ENCODE results near the gene ADSL. TPM values are rescaled to one million over a fixed set of nuclear protein-coding genes. Genes with fewer than 3 reads are reported as not detected.
A peak's percentile ranks its signal among the peaks of the same experiment; 100 is the strongest.

The ADSL gene
- total and polyA plus RNA-seq, 9 of the 15 experiments (the other 6 are each of a cell fraction or from before 2014, with no cell fraction given): 112 to 322 (median 146) TPM

GRCh38 chr22:40328546-40329456 is 17.5 kb upstream of the ADSL start (continued):
- no peak for TF ChIP-seq PHTF2 (CRISPR knock-in tag; IDR thresholded peaks at IDR 0.05)
- TF ChIP-seq ARID4B (CRISPR knock-in tag; IDR thresholded peaks at IDR 0.05): no peak
- TF ChIP-seq TARDBP (IDR thresholded peaks at IDR 0.05): peak; percentile 76; the same call in 1 of the 2 replicates
- TF ChIP-seq, protein P1, sequence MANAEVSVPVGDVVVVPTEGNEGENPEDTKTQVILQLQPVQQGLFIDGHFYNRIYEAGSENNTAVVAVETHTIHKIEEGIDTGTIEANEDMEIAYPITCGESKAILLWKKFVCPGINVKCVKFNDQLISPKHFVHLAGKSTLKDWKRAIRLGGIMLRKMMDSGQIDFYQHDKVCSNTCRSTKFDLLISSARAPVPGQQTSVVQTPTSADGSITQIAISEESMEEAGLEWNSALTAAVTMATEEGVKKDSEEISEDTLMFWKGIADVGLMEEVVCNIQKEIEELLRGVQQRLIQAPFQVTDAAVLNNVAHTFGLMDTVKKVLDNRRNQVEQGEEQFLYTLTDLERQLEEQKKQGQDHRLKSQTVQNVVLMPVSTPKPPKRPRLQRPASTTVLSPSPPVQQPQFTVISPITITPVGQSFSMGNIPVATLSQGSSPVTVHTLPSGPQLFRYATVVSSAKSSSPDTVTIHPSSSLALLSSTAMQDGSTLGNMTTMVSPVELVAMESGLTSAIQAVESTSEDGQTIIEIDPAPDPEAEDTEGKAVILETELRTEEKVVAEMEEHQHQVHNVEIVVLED (CRISPR knock-in tag; IDR thresholded peaks at IDR 0.05): no peak
- no peak for TF ChIP-seq CBFB (CRISPR knock-in tag; IDR thresholded peaks at IDR 0.05)
- no peak for TF ChIP-seq ZNF140 (CRISPR knock-in tag; IDR thresholded peaks at IDR 0.05)
- peak; percentile 56; the same call in 1 of the 2 replicates for TF ChIP-seq NFE2 (IDR thresholded peaks at IDR 0.05; ENCODE audit: low read depth)
- no peak for TF ChIP-seq RAD21 (CRISPR knock-in tag; conservative IDR thresholded peaks at IDR 0.05 in 1 of 2, IDR thresholded peaks at IDR 0.05 in 1 of 2)
- TF ChIP-seq PTTG1 (tag; IDR thresholded peaks at IDR 0.05; ENCODE audit: low read depth): no peak
- TF ChIP-seq ZKSCAN3 (CRISPR knock-in tag; IDR thresholded peaks at IDR 0.05): no peak
- TF ChIP-seq, protein P2, sequence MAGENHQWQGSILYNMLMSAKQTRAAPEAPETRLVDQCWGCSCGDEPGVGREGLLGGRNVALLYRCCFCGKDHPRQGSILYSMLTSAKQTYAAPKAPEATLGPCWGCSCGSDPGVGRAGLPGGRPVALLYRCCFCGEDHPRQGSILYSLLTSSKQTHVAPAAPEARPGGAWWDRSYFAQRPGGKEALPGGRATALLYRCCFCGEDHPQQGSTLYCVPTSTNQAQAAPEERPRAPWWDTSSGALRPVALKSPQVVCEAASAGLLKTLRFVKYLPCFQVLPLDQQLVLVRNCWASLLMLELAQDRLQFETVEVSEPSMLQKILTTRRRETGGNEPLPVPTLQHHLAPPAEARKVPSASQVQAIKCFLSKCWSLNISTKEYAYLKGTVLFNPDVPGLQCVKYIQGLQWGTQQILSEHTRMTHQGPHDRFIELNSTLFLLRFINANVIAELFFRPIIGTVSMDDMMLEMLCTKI (IDR thresholded peaks at IDR 0.05; ENCODE audit: partially characterized antibody): no peak
- no peak for TF ChIP-seq ZNF707 (CRISPR knock-in tag; conservative IDR thresholded peaks at IDR 0.05)
- no peak for TF ChIP-seq MLX (CRISPR knock-in tag; conservative IDR thresholded peaks at IDR 0.05)
- TF ChIP-seq RB1 (IDR thresholded peaks at IDR 0.05; ENCODE audit: low read depth): no peak
- no peak for TF ChIP-seq NR2C2 (CRISPR knock-in tag; IDR thresholded peaks at IDR 0.05)
- TF ChIP-seq NR2C2 (tag; IDR thresholded peaks at IDR 0.05): no peak
- TF ChIP-seq PTBP1 (IDR thresholded peaks at IDR 0.05; ENCODE audit: low read depth, low read length): no peak
- no peak for TF ChIP-seq ELK3 (CRISPR knock-in tag; IDR thresholded peaks at IDR 0.05)
- TF ChIP-seq RHOXF2B (CRISPR knock-in tag; conservative IDR thresholded peaks at IDR 0.05): no peak

All from K562 (cell line).